Liver (tissue), 9 donors: ENCODE data around the gene RIIAD1. TPM values are rescaled to one million over a fixed set of nuclear protein-coding genes. Genes with fewer than 3 reads are reported as not detected.

Experiments
- DNase-seq: peaks from one replicate; pipeline ENCODE4 v3.0.0-alpha.2; 2017; ENCODE audit warnings: low spot score
- H3K27ac ChIP-seq, 2 donors: one replicate each; pipeline ENCODE4 v1.7.0; 2013; ENCODE audit warnings: inconsistent platforms in 2 of 2, low read length in 2 of 2, control low read depth in 1 of 2, low read depth in 1 of 2, mild to moderate bottlenecking in 1 of 2
- H3K27me3 ChIP-seq, 4 donors: one replicate each; pipeline versions ENCODE4 v1.6.1 to v1.7.0; 2013; ENCODE audit warnings: low read length in 3 of 4, inconsistent platforms in 1 of 4, mild to moderate bottlenecking in 1 of 4, moderate library complexity in 1 of 4; ENCODE audit not compliant: control insufficient read depth in 4 of 4, insufficient read depth in 4 of 4
- H3K36me3 ChIP-seq, 4 donors: one replicate each; pipeline versions ENCODE4 v1.6.1 to v1.7.0; 2013; ENCODE audit warnings: low read length in 3 of 4, mild to moderate bottlenecking in 3 of 4, low read depth in 1 of 4, moderate library complexity in 1 of 4; ENCODE audit not compliant: control insufficient read depth in 4 of 4, insufficient read depth in 3 of 4
- H3K4me1 ChIP-seq, 4 donors: one replicate each; pipeline versions ENCODE4 v1.6.1 to v1.7.0; 2013; ENCODE audit warnings: low read length in 3 of 4, mild to moderate bottlenecking in 3 of 4, moderate library complexity in 1 of 4; ENCODE audit not compliant: control insufficient read depth in 4 of 4, insufficient read depth in 4 of 4
- H3K4me3 ChIP-seq, 3 donors: one replicate each; pipeline versions ENCODE4 v1.6.1 to v1.7.0; 2013; ENCODE audit warnings: low read length in 3 of 3, control low read depth in 1 of 3, low read depth in 1 of 3, mild to moderate bottlenecking in 1 of 3
- H3K9ac ChIP-seq, 2 donors: one replicate each; pipeline ENCODE4 v1.7.0; 2013; ENCODE audit warnings: low read length in 2 of 2, mild to moderate bottlenecking in 2 of 2, moderate library complexity in 2 of 2, control low read depth in 1 of 2, low read depth in 1 of 2
- H3K9me3 ChIP-seq, 4 donors: one replicate each; pipeline versions ENCODE4 v1.6.1 to v1.7.0; 2013; ENCODE audit warnings: low read length in 3 of 4; ENCODE audit not compliant: control insufficient read depth in 4 of 4
- ATF3 ChIP-seq: IDR thresholded peaks from 2 replicates; pipeline ENCODE4 v1.6.1; 2016; ENCODE audit warnings: antibody characterized with exemption
- CTCF ChIP-seq: fragments of 150-350 bp; IDR thresholded peaks from 2 replicates; pipeline ENCODE4 v1.5.1; 2017; ENCODE audit warnings: improper control_type of control experiment, low read depth, low read length; ENCODE audit not compliant: missing input control
- EGR1 ChIP-seq, 2 donors: IDR thresholded peaks; 2 replicates each; pipeline ENCODE4 v1.6.1; 2016 to 2018; ENCODE audit warnings: antibody characterized with exemption in 2 of 2, low read depth in 2 of 2
- FOXA1 ChIP-seq: IDR thresholded peaks from 2 replicates; pipeline ENCODE4 v1.6.1; 2016; ENCODE audit warnings: antibody characterized with exemption
- FOXA2 ChIP-seq: IDR thresholded peaks from 2 replicates; pipeline ENCODE4 v1.6.1; 2016; ENCODE audit warnings: antibody characterized with exemption
- GABPA ChIP-seq, 2 donors: IDR thresholded peaks in 1 of 2; conservative IDR thresholded peaks in 1 of 2; 2 replicates each; pipeline ENCODE4 v1.6.1; 2016; ENCODE audit warnings: antibody characterized with exemption in 2 of 2, mild to moderate bottlenecking in 1 of 2, moderate library complexity in 1 of 2
- HNF4A ChIP-seq, 2 donors: conservative IDR thresholded peaks; 2 replicates each; pipeline ENCODE4 v1.6.1; 2016; ENCODE audit warnings: antibody characterized with exemption in 2 of 2, mild to moderate bottlenecking in 2 of 2
- HNF4G ChIP-seq: IDR thresholded peaks from 2 replicates; pipeline ENCODE4 v1.6.1; 2016; ENCODE audit warnings: antibody characterized with exemption
- JUND ChIP-seq, 2 donors: IDR thresholded peaks; 2 replicates each; pipeline ENCODE4 v1.6.1; 2016; ENCODE audit warnings: antibody characterized with exemption in 2 of 2
- MAX ChIP-seq: IDR thresholded peaks from 2 replicates; pipeline ENCODE4 v1.6.1; 2016; ENCODE audit warnings: antibody characterized with exemption
- NR2F2 ChIP-seq: IDR thresholded peaks from 2 replicates; pipeline ENCODE4 v1.6.1; 2016; ENCODE audit warnings: antibody characterized with exemption
- RAD21 ChIP-seq, 2 donors: IDR thresholded peaks; 2 replicates each; pipeline ENCODE4 v1.6.1; 2016; ENCODE audit warnings: antibody characterized with exemption in 2 of 2, mild to moderate bottlenecking in 2 of 2
- REST ChIP-seq: IDR thresholded peaks from 2 replicates; pipeline ENCODE4 v1.6.1; 2016; ENCODE audit warnings: antibody characterized with exemption, mild to moderate bottlenecking
- RXRA ChIP-seq, 2 donors: IDR thresholded peaks; 2 replicates each; pipeline ENCODE4 v1.6.1; 2017 to 2018; ENCODE audit warnings: antibody characterized with exemption in 2 of 2, mild to moderate bottlenecking in 1 of 2
- SP1 ChIP-seq: IDR thresholded peaks from 2 replicates; pipeline ENCODE4 v1.6.1; 2018; ENCODE audit warnings: antibody characterized with exemption, mild to moderate bottlenecking
- TAF1 ChIP-seq: conservative IDR thresholded peaks from 2 replicates; pipeline ENCODE4 v1.6.1; 2016; ENCODE audit warnings: antibody characterized with exemption, mild to moderate bottlenecking
- YY1 ChIP-seq: IDR thresholded peaks from 2 replicates; pipeline ENCODE4 v1.6.1; 2016; ENCODE audit warnings: antibody characterized with exemption, mild to moderate bottlenecking
- ZBTB33 ChIP-seq: IDR thresholded peaks from 2 replicates; pipeline ENCODE4 v1.6.1; 2016; ENCODE audit warnings: antibody characterized with exemption
- WGBS: extraction: QIAGEN DNeasy Blood & Tissue Kit; methylation state at CpG from one replicate; pipeline ENCODE4 v1.1.7; 2013; 5-methylcytosine and 5-hydroxymethylcytosine counted together
- polyA plus RNA-seq, 2 donors: library from polyadenylated mRNA; stranded (reverse) in 1 of 2; unstranded in 1 of 2; fragments of 200-250 nt in 1 of 2; fragments of >200 nt in 1 of 2; fragmentation: Nextera tagmentation in 1 of 2; extraction: Ambion mirVana in 1 of 2; gene quantifications; one replicate each; pipeline versions ENCODE4 v1.2.1 to v1.2.3, GENCODE V29; 2013 to 2015
- total RNA-seq, 2 donors: library from RNA; depleted of rRNA; stranded (reverse); fragments of >200 nt; gene quantifications; one replicate each; pipeline ENCODE4 v1.2.3, GENCODE V29; 2014
- donor health status: healthy.
- donor health status: healthy.
- donor health status: healthy.
- donor health status: healthy.
- donor health status: healthy.

The RIIAD1 gene
- total and polyA plus RNA-seq, 4 donors = not detected

GRCh38 chr1:151741516-151741915 is 20.2 kb downstream of the RIIAD1 start:
- no peak overlapping the region for H3K4me3 ChIP-seq
- H3K4me1 ChIP-seq = peaks cover 6 to 16% (median 14%) of the 10 kb centered on the region in 4 donors
- TF ChIP-seq NR2F2 (no peak), ATF3 (no peak), FOXA2 (no peak), GABPA (IDR thresholded peaks at IDR 0.05 in 1 of 2, conservative IDR thresholded peaks at IDR 0.05 in 1 of 2) (no peak), CTCF (no peak), RAD21 (IDR thresholded peaks at IDR 0.05) (no peak), HNF4A (conservative IDR thresholded peaks at IDR 0.05) (no peak), REST (no peak), HNF4G (no peak), JUND (IDR thresholded peaks at IDR 0.05) (no peak), TAF1 (no peak), SP1 (no peak), EGR1 (IDR thresholded peaks at IDR 0.05; ENCODE audit: low read depth in 2 of 2) (no peak), RXRA (IDR thresholded peaks at IDR 0.05) (no peak), FOXA1 (no peak), YY1 (no peak), MAX (no peak), ZBTB33 (no peak)
- 96% methylated on average over 4 of the region's 4 CpGs for WGBS
- no peak overlapping the region for H3K27ac ChIP-seq
- no peak overlapping the region for H3K9ac ChIP-seq
- no peaks in the 10 kb centered on the region for H3K36me3 ChIP-seq
- H3K27me3 ChIP-seq = no peaks in the 10 kb centered on the region
- DNase-seq = no peak
- peaks cover 0 to 4% (median 0%) of the 10 kb centered on the region in 4 donors for H3K9me3 ChIP-seq
